ENCODE results near the gene RAB1A.

The RAB1A gene

DNA sequence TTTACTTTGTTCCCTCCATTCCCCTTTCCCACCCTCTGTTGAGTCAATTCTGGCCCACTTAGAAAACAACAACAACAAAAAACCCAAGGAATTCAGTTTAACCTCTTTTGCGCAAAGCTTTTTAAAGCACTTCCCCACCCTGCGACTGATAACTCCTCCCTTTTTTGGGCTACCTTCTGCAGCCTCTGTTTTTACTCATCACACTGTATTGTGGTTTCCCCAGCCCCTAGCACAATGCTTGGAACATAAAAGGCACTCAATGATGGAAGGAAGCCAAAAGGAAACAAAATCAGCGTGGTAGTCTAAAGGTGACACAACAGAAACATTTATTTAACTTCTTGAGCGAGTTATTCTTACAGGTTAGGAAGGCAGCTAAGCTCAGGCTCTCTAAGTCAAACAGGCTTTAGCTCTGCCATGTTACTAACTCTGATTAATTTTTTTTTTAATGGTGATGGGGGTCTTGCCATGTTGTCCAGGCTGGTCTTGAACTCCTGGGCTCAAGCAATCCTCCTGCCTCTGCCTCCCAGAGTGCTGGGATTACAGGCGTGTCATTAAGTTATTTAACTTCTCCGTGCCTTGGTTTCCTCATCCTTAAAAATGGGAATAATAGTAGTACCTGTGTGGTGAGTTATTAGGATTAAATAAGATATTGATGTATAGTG lies 72.4 kb downstream of the RAB1A start:
- peak; percentile 64 for DNase-seq

DNA sequence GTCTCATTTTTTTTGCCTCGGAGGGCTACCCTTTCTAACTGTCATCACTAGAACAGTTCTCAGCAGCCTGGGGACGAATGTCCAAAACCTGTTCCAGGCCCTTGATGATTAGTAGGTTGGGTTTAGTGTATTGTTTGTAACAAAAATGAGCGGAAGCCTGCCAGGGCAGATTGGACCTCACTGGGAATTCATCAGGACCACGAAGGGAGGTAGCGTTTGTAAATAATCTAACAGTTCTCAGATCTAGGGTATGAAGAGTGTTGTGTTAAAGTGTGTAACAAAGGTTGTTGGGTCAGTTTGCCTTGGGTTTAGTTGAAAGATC lies 72.9 kb downstream of the RAB1A start:
- DNase-seq, result no peak

DNA sequence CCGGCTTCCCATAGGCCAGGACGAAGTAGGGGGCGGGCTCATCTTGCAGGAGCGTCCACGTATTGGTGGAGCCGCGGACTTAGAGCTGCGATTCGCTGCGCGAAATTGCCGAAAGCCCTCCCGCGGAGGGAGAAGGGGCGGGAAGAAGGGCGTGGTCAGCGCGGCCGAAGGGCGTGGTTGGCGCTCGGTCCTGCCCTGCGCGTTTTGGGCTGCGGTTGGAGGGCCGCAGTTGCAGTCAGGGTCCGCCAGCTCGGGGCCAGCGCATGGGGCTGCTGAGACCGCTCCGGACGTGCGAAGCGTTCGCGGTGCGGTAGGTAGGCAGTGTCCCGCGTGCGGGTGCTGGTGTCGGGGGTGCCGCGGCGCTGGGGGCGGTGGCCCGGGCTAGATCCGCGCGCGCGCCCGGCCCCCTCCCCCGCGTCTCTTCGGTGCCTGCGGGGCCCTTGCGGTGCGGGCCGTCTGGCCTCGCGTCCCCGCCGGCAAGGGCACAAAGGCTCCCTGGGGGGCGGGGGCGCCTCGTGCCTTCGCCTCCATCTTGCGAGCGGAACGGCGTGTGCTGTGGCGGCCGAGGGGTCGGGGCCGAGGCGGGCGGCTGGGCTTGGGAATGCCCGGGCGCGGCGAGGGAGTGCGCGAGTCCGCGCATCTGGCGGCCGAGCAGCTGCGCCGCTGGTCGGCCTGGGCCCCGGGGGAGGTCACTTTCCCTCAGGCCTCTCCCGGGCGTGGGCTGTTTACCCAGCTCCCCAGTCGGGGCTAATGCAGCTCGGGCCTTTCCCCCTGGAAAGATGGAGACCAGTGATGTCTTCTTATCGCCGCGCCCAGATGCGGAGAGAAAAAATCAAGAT lies 73.5 kb downstream of the RAB1A start, which contains the start of gene CEP68:
TSS of gene CEP68 (plus strand) at position 202 of the 839 bp plus-strand sequence. CDS start 13,029 bp downstream, outside the sequence.
- peak; percentile 97 for DNase-seq

DNA sequence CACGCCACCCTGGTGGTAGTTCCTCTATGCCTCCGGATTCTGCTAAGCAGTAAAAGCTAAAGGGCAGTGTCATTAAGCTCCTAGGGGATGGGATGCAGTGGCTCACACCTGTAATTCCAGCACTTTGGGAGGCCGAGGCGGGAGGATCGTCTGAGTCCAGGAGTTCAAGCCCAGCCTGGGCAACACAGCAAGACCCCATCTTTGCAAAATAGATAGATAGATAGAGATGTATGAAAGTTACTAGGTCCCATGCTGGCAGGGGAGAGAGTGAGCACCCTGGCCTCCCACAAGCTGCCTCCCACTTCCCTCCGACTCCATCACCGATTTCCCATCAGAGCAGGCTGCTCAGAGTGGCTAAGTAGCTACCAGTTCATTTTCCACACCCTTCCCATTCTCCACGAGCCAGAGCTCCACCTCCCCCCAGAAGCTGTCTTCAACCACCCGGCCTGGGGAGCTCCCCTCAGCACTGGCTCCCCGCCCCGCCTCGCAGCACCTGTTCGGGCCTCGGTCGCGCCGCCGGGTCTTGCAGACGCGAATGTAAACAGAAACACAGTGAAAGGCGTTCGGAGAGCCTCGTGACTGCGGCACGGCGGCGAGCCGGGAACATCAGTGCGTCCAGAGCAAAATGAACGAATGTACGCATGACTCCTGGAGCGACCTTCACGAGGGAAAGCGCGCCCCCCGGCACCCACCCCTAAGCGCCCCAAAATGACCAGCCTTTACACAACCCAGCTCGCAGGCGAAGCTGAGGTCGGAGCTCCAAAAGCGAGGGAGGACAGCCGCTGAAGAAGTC lies 74.3 kb downstream of the RAB1A start:
- DNase-seq, result peak; percentile 59

DNA sequence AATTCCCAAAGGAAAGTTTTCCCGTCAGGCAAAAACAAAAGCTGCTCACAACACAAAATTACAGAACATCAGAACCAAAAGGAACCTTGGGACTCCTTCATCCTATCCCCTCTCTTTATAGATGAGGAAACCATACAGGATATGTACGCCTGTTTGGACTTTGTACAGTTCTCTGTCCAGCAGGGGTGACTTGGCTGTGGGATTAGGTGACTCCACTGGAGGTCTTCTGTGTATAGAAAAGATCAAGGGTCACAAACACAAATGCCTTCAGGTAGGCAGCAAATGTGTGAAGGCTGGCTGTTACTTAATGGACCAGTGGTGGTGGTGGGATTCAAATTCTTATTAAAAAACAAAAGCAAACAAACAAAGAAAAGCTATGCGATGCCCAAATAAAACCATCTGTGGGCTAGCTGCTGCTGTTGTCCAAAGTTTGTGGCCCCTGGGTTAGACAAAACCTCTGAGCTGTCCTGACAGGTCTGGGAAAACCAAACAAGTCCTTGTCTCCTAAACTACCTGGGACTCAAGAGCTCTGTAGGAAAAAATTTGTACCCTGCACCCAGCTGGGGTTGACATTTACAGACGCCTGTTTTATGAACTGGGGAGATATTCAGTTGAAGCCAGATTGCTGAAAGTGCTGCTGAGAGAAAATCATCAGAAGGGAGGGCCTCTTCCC lies 75.0 kb downstream of the RAB1A start:
- no peak for DNase-seq

DNA sequence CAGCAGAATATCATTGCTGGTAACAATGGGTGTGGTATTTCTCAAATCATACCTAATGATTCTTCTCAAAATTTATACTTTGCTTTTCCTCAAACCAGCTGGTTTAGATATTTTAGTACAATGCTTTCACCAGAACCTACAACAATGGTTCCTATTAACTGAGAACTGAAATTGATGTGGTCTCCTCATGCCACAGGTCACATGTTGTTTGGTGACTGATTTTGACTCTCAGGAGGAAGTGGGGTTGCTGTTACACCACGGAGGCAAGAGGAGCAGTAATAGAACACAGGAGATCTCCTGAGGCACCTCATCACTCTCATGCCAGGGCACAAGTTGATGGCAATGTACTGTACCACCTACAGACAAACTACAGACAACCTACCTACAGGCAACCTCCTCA lies 76.7 kb downstream of the RAB1A start:
- DNase-seq, result no peak

DNA sequence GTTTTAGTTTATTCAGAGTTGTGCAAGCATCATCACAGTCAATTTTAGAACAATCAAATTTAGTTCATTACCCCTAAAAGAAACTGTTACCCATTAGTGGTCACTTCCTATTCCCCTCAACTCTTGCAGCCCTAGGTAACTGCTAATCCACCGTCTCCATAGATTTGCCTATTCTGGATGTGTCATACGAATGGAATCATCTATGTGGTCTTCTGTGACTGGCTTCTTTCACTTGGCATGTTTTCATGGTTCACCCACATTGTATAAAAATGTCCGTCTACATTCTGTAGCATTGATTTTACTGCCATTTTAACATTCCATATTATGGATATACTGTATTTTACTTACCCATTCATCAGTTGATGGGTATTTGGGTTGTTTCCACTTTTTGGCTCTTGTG lies 79.0 kb downstream of the RAB1A start:
- no peak for DNase-seq

DNA sequence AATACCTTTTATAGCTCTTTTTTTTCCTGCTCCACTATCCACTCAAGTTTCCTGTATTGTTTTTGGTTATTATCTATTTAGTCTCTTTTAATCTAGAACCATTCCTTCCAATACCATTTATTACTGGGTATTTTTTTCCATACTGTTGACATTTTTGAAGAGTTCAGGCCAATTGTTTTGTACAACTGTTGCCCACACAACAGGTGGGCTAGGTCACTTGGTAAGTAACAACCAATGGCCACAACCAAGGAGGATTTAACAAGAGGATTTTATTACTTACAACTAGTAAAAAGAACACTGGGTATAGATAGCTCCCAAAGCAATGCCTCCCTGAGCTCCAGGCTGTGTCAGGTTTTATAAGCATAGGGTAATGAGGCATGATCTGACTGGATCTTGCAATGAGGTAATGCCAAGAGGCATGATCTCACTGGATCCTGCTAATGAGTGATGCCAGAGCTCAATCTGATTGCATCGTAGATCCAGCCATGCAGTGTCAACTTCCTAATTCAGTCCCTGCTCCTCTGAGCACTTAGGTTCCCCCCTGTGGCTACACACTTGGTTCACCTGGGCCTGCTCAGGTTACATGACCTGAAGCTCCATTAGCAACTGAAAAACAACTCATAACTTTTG lies 80.8 kb downstream of the RAB1A start:
- no peak for DNase-seq

DNA sequence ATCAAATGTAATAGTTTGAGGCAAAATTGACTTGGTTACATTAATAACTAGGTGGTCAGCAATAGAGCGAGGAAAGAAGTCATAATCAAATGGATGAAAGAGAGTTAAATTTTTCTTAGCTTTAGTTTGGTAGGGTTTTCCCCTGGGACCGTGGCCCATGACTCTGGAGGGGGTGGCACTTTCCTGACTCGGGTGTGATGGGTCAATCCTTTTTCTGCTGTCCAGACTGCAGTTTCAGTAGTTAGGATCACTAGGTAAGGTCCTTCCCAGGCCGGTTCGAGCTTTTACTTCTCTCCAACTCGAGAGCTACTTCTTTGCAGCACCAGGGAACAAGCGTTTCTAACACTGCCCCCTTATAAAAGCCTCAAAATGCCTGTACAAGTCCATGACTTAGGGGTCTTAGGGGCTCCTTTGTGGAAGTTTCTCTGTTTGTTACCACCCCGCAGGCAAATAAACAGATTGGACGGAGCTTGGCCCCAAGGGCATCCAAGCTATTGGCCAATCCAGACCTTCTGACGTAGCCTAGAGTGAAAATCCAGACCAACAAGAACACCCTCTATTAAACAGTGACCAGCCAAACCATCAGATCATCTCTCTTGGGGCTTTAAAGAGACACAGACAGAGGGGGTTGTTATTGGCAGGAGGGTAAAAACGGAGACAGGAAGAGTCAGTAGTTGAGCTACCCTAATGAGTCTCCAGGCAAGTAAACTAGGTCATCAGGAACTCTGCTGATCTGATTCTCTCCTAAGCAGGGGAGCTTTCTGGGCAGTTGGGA lies 83.1 kb downstream of the RAB1A start:
- DNase-seq, result no peak

DNA sequence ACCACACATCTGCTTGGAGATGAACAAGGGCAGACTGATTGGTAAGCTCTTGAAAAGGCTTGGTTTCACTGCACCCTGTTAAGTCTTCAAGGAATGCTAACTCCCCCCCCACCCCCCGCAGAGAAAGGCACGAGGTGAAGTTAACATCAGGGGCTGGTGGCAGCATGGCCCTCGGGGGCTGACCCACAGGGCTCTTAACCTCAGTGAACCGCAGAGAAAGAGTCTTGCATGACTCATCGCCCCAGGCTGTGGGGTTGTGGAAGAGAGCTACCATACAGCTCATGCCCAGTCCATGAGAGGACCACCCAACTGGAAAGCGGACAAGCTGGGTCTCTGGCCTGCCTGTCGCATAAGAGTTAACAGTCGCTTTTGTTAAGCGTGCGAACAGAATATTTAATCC lies 84.3 kb downstream of the RAB1A start:
- DNase-seq, result no peak

DNA sequence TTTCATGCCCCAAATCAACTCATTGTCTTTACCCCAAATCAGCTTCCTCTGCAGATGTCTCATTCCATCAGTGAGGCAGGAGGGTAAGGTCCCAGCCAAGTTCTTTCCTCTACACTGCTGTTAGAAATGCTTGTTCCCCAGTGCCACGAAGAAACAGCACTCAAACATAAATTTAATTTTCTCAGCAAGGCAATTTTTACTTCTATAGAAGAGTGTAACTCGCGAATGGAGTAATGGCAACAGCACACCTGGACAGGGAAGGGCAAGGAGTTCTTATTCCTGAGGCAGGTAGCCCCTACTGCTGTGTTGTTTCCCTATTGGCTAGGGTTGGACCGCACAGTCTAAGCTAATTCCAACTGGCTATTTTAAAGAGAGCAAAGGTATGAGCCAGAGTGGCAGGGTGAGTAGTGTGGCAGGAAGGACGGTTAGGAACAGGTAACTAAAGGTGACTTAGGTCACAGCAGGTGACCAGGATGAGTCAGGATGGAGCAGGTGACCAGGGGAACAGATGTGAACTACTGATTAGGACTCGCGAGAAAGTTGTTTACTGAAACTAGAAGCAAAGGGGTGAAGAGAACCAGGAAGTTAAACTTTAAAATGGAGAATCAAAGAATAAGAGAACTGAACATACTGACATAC lies 85.7 kb downstream of the RAB1A start:
- no peak for DNase-seq

DNA sequence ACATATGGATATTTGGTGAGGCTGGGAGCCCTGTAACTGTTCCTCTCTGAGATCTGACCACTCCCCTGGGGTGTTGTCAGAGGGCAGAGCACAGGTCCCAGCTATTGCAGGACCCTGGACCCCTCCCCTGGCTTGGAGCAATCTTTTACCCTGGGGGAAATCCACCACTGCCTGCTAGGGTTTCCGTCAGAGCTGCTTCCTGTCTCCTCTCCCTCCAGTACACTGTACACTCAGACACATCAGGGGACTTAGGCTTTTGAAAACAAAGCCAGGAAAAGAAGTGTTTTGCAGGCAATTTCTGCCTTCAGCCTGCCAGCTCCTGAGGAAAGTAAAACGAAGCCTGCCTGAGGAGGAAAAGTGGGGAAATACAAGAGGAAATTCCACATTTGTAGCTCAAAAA lies 86.9 kb downstream of the RAB1A start:
- DNase-seq, result no peak

DNA sequence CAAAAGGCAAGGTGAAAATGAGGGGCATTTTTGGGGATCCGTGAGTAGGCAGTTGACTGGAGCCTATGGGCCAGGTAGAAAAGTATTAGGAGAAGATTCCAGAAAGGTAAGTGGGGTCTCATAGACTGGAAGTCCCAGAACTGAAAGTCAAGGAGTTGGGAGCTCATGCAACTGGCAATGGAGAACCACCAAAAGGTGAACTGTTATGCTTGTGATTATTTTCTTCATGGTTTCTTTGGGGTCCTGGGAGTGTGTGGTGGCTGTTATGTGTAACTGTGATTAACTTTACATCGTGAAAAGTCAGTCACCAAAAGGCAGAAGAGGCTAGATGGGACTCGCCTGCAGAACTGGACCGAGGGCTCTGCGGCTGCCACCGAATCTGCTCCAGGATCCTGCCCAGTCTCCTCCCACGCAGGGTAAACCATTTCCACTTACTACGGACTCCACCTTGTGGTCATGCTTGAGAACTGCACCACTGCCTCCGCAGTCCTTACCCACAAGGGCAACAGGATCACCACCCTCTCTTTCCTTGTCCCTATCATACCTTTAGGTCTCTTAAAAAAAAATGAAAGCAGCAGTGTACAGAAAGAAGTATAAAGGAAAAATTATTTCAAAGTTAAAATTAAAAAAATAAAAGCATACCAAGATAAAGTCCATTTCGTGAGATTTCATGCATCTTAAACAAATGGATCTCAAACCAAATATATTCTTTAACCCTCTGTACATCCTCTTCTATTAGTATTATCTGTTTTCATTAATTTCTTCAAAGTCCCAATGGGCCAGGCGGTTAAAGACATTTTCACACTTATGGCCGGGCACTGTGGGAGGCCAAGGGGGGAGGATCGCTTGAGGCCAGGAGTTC lies 89.3 kb downstream of the RAB1A start:
- peak; percentile 72 for DNase-seq

DNA sequence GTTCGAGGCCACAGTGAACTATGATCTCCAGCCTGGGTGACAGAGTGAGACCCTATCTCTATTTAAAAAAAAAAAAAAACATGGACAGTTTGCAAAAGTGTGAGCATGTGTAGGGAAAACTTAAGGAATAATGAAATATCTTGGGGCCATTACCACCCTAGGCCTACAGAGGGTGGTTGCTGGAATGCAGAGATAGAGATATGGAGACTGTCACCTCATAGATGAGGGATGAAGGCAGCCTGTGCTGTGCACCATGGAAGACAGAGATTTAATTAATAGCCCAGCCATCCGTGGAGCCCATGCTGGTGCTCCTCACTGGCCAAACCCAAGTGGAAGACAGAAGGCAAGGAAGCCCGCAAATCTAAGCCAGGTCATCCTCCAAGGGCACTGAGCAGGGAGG lies 90.3 kb downstream of the RAB1A start:
- no peak for DNase-seq

DNA sequence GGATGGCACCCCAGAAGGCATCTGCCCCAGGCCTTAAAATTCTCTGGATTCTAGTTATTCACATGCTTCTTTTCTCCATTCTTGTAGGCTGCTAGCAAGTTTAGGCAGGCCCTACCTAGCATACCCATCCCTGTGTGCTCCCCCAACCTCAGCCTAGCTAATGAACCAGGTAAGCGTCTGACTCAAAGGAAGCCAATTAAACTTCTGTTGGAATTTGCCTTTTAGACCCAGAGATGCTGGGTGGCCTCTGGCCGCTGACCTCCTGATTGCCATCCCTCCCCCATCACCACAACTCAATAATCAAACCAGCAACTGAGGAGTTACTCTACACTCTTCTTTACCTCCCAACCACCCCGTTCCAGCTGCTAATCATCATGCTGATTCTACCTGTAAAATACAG lies 92.7 kb downstream of the RAB1A start:
- no peak for DNase-seq

All from NCI-H187 treated with DMSO at 0.1 percent for 48 hours (cell line).